Prostate gland (tissue), 2 donors: ENCODE results near the gene TRAPPC12.

Source experiments
- CTCF ChIP-seq, 4 experiments: fragments of 200-600 bp in 2 of 4; fragments of 450-650 bp in 2 of 4; sonication (generic) in 2 of 4; IDR thresholded peaks; 1 replicate in 3 of 4; 2 replicates in 1 of 4; pipeline ENCODE4 v1.5.1; 2016 to 2019; ENCODE audit warnings: antibody characterized with exemption in 4 of 4, mild to moderate bottlenecking in 2 of 4, moderate library complexity in 2 of 4
- POLR2A ChIP-seq: fragments of 450-650 bp; IDR thresholded peaks from one replicate; pipeline ENCODE4 v1.6.1; 2016; ENCODE audit warnings: antibody characterized with exemption, mild to moderate bottlenecking
- POLR2AphosphoS5 ChIP-seq: sonication (generic); formaldehyde crosslinking; IDR thresholded peaks from one replicate; pipeline ENCODE4 v1.6.1; 2017; ENCODE audit warnings: antibody characterized with exemption

GRCh38 chr2:3523551-3524041 is 144.1 kb downstream of the TRAPPC12 start:
- no peak for TF ChIP-seq CTCF (IDR thresholded peaks at IDR 0.05)
- no peak for TF ChIP-seq POLR2A
- no peak for TF ChIP-seq POLR2AphosphoS5
